ENCODE data around the gene NCOA5. TPM values are rescaled to one million over a fixed set of nuclear protein-coding genes. Genes with fewer than 3 reads are reported as not detected.

Gene NCOA5
- total and polyA plus RNA-seq, 2 experiments from 2014 or later = 8.4 to 22.8 TPM

GRCh38 chr20:46127396-46128010 lies 37.7 kb upstream of the NCOA5 start:
- Mint-ChIP-seq H3K27me3 (ENCODE audit: insufficient read depth, low read depth, poor library complexity) (peaks cover 5% of the 10 kb centered on the region), H3K4me1 (peaks cover 4% of the 10 kb centered on the region; the same call in 2 of the 3 replicates), H3K27ac (no peak overlapping the region), H3K9me3 (no peaks in the 10 kb centered on the region; the same call in 2 of the 3 replicates), H3K36me3 (ENCODE audit: low read depth) (peaks cover 23% of the 10 kb centered on the region), H3K4me3 (no peak overlapping the region)
- no peak overlapping the region for H2AFZ ChIP-seq
- no peaks in the 10 kb centered on the region for H3F3A ChIP-seq (replicated peaks; ENCODE audit: low read depth)
- DNase-seq (ENCODE audit: low spot score) (no peak), ATAC-seq (no peak)
- H3K27me3 ChIP-seq (ENCODE audit: insufficient read depth) = peaks cover 11% of the 10 kb centered on the region; the same call in 1 of the 2 replicates
- TF ChIP-seq ETS1 (IDR thresholded peaks at IDR 0.05) = no peak
- TF ChIP-seq POLR2AphosphoS5 (IDR thresholded peaks at IDR 0.05; ENCODE audit: low read depth) = no peak
- no peak for TF ChIP-seq EZH2phosphoT487 (IDR thresholded peaks at IDR 0.05; ENCODE audit: unreplicated experiment)
- no peak for TF ChIP-seq EZH2 (IDR thresholded peaks at IDR 0.05; ENCODE audit: low read depth, unreplicated experiment)
- no peak for TF ChIP-seq ZNF462 (CRISPR knock-in tag; IDR thresholded peaks at IDR 0.05)
- no peak for TF ChIP-seq CTCF (conservative IDR thresholded peaks at IDR 0.05; ENCODE audit: low read depth in 2 of 2)
- no peak for TF ChIP-seq CREB1 (CRISPR knock-in tag; IDR thresholded peaks at IDR 0.05; ENCODE audit: low read depth)
- TF ChIP-seq ZNF114 (CRISPR knock-in tag; IDR thresholded peaks at IDR 0.05) = no peak
- no peak for TF ChIP-seq NANOG (IDR thresholded peaks at IDR 0.05; ENCODE audit: borderline replicate concordance)
- TF ChIP-seq STAT1 (IDR thresholded peaks at IDR 0.05; ENCODE audit: unreplicated experiment) = no peak
- TF ChIP-seq ZNF331 (CRISPR knock-in tag; IDR thresholded peaks at IDR 0.05; ENCODE audit: low read depth) = no peak
- no peak for TF ChIP-seq REST (IDR thresholded peaks at IDR 0.05; ENCODE audit: unreplicated experiment)
- TF ChIP-seq JUNB (IDR thresholded peaks at IDR 0.05; ENCODE audit: unreplicated experiment) = no peak
- H3K4me1 ChIP-seq (ENCODE audit: insufficient read depth) = no peaks in the 10 kb centered on the region
- H4K20me1 ChIP-seq (replicated peaks; ENCODE audit: insufficient read depth) = no peaks in the 10 kb centered on the region; the same call in 1 of the 2 replicates
- H3K9me2 ChIP-seq (ENCODE audit: insufficient read depth) = no peaks in the 10 kb centered on the region
- no peak overlapping the region for H3K4me3 ChIP-seq
- no peak overlapping the region for H3K4me2 ChIP-seq
- no peaks in the 10 kb centered on the region for H3K36me3 ChIP-seq (ENCODE audit: insufficient read depth)
- H3K27ac ChIP-seq (ENCODE audit: low read depth) = no peak overlapping the region
- no peaks in the 10 kb centered on the region for H3K79me2 ChIP-seq (replicated peaks; ENCODE audit: insufficient read depth)
